AG04449 (cell line): Measurements from ENCODE around the gene CAPRIN2.
A peak's percentile ranks its signal among the peaks of the same experiment; 100 is the strongest.

Source experiments
- CTCF ChIA-PET: fragments of 350-600 bp; formaldehyde crosslinking; extraction: SDS; loops from one replicate; lab custom pipeline; 2021; ENCODE audit warnings: antibody characterized with exemption; lab: Yijun Ruan, JAX
- POLR2A ChIA-PET: fragments of 400-600, 350-600 bp; formaldehyde crosslinking; extraction: SDS; loops from one replicate; lab custom pipeline; 2020; ENCODE audit warnings: antibody characterized with exemption, inconsistent platforms; lab: Yijun Ruan, JAX
- DNase-seq: peaks from one replicate; pipeline ENCODE4 v3.0.0-alpha.2; 2010; ENCODE audit warnings: low read depth, low spot score
- H3K4me3 ChIP-seq: 2 replicates; pipeline ENCODE4 v1.5.1; 2011; ENCODE audit warnings: low read depth, mild to moderate bottlenecking, control low read depth, low read length
- TF ChIP-seq, protein P1 (sequence below): IDR thresholded peaks from one replicate; pipeline ENCODE4 v1.5.1; 2011; ENCODE audit warnings: mild to moderate bottlenecking, moderate library complexity, low read length, control low read depth, inconsistent platforms; ENCODE audit not compliant: insufficient read depth; ENCODE audit errors: missing control alignments

Gene CAPRIN2

DNA sequence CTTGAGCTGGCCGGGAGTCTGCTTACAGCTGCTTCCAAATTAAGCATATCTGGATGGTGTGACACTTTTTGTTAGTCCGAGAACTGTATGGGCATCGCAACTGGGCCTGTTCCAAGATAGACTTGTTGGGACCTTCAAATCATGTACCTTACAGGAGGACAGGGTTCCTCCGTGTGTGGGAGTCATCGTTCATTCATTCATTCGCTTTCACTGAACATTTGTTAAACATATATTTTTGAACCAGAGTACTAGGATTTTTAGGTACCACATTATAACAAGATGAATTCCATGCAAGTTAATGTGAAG is 58.7 kb downstream of the CAPRIN2 start:
- H3K4me3 ChIP-seq: peak overlapping the region; percentile 93
- ChIA-PET CTCF (interaction anchor here (0.7 to 2.6 kb wide), 9 partner anchors 11 to 112 kb away, joined by 3 to 13 read pairs (median 3); no protein-coding TSS in a partner anchor), POLR2A (interaction anchor here (0.7 to 2.3 kb wide), 3 partner anchors 23 to 100 kb away, joined by 3 to 24 read pairs (median 3); no protein-coding TSS in a partner anchor)
- no peak for DNase-seq
- TF ChIP-seq, protein P1, sequence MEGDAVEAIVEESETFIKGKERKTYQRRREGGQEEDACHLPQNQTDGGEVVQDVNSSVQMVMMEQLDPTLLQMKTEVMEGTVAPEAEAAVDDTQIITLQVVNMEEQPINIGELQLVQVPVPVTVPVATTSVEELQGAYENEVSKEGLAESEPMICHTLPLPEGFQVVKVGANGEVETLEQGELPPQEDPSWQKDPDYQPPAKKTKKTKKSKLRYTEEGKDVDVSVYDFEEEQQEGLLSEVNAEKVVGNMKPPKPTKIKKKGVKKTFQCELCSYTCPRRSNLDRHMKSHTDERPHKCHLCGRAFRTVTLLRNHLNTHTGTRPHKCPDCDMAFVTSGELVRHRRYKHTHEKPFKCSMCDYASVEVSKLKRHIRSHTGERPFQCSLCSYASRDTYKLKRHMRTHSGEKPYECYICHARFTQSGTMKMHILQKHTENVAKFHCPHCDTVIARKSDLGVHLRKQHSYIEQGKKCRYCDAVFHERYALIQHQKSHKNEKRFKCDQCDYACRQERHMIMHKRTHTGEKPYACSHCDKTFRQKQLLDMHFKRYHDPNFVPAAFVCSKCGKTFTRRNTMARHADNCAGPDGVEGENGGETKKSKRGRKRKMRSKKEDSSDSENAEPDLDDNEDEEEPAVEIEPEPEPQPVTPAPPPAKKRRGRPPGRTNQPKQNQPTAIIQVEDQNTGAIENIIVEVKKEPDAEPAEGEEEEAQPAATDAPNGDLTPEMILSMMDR: no peak

DNA sequence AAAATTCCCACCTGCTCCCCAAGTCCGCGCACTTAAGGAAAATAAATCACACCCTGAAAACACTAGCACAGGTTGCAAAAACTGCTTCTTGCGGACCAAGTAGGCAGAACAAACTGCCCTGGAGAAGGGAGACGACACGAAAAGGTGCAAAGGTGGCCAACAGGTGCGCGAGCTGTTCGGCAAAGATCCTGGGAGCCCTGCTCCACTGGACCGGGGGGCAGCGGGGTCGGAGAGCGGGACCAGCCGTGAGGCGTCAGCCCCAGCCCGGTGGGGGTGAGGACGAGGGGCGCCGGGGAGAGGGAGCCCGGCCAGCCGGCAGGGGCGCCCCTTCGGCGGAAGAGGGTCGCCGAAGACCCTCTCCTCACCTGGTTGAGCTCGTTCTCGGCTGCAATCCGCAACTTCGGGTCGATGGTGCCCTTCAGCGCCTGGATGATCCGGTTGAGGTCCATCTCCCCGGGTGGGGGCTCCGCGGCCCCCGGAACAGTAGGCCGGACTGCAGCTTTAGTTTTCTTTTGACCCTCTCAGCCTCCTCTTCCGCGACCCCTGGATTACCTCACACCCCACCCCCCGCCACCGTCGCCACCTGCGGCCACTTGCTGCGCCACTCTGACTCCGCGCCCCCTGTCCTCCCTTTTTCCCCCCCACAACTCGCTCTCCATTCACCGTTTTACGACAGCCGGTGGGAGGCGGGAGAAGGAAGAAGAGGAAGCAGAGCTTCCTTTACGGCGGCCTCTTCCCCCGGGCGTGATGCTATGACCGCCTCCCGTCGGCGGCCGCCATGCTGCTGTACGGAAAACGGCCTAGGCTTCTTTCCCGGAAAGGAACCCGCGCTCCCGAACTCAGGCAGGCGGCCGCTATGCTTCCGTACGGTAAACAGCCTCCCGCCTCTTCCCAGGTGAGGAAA is 59.3 kb downstream of the CAPRIN2 start, which contains the start of gene IPO8:
IPO8 (minus strand) TSS at position 671 of the 904 bp plus-strand sequence; CDS start at position 449, 222 bp downstream.
- ChIA-PET POLR2A (interaction anchor here (0.7 to 2.3 kb wide), 3 partner anchors 24 to 100 kb away, joined by 3 to 24 read pairs (median 3); no protein-coding TSS in a partner anchor), CTCF (interaction anchor here (0.7 to 2.6 kb wide), 11 partner anchors 10 to 112 kb away, joined by 3 to 13 read pairs (median 3); no protein-coding TSS in a partner anchor)
- TF ChIP-seq, protein P1: peak; percentile 55
- no peak for DNase-seq
- peak within 1 kb of the TSS; percentile 93 for H3K4me3 ChIP-seq

DNA sequence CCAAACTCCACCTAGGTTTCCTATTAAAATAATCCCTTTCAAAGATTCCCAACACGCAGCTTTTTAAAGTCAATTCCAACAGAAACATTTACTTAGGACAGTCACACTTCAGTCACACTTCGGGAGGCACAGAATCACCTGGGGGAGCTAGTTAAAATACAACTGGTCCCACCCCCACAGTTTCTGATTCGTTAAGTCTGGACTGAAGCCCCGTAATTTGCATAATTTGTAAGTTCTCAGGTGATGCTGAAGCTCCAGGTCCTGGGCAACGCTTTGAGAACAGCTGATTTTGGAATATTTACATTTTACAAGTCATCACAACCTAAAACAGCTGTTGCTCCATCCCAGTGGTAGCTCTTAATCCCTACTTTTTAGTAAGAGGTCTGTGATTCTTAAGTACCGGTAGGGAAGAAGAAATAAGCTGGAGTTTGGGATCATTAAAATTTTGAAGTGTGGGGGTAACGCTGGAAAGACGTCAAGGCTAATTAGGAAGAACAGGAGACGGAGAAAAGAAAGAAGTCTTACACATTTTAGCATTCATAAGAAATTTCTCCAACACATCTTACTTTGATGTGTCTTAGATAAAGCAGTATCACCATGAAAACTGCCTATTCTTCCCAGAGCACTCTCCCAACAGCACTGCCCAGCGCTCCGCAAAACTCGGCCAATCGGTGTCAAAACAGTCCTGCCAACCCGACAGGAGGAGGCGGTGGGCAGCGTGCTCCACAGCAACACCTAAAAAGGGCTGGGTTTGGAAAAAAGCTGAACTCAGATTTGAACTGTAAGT is 60.1 kb downstream of the CAPRIN2 start:
- TF ChIP-seq, protein P1: peak; percentile 7
- CTCF ChIA-PET: interaction anchor here (1.0 to 2.6 kb wide), 8 partner anchors 9 to 113 kb away, joined by 3 to 13 read pairs (median 3); no protein-coding TSS in a partner anchor
- POLR2A ChIA-PET: interaction anchor here (1.3 to 2.3 kb wide), 2 partner anchors 25 to 101 kb away, joined by 3 to 24 read pairs; no protein-coding TSS in a partner anchor

DNA sequence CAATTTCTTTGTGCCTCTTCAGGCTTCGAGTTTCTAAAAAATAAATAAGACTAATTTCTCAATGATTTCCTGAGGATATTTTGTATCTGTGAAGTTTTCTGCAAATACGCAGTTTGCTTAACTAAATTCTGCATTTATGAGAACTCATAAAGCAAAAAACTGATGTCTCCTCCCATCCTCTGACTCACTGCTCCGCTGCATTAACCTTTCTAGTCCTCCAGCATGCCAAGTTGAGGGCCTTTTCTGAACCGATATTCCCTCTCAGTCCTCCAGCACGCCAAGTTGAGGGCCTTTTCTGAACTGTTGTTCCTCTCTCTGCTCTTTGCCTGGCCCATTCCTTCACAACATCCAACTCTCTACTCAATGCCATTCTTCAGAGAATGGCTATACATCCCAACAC is 62.3 kb downstream of the CAPRIN2 start:
- ChIA-PET CTCF (interaction anchor here (1.1 kb wide), 1 partner anchor 115 kb away, joined by 4 read pairs; no protein-coding TSS in a partner anchor), POLR2A (no interaction called here)
- no peak overlapping the region for H3K4me3 ChIP-seq
- TF ChIP-seq, protein P1: no peak
- no peak for DNase-seq

More for the DNA sequence above, 60.1 kb downstream of the CAPRIN2 start:
- H3K4me3 ChIP-seq: peak overlapping the region; percentile 93
- no peak for DNase-seq

DNA sequence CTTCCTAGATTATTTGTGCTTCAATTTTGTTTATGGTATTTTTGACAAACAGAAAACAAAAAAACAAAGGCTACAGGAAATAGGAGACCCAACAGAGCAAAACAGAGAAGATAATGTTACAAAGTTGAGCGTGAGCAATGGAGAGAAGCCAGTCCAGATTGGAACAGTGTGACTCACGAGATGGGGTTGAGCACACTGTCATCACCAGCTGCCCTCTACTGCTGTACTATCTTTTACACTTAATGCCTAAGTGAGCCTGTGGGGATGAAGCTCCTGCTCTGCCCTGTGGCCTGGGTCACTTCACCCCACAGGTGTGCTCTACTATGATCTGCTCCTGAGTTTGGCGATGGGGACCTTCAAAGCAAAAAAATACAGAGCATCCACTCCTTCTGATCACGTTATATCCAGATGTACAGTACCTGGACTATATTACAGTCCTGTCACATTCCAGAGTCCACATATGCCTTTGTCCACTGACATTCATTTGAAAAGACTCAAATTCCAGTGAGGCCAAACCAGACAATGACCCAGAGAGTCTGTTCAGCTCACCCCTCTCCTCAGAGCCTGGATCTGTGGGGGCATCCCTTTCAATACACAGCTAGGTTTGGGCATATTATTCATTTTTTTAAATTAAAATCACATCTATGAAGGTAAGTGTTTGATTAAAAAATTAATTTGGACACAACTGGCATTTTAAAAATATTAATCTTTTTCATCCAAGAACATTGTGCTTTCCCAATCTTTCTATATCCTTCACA is 63.5 kb downstream of the CAPRIN2 start:
- no peak for DNase-seq
- TF ChIP-seq, protein P1: no peak
- H3K4me3 ChIP-seq: no peak overlapping the region
- ChIA-PET CTCF (interaction anchor here (1.3 kb wide), 1 partner anchor 62 kb away, joined by 4 read pairs; no protein-coding TSS in a partner anchor), POLR2A (interaction anchor here (1.3 kb wide), 1 partner anchor 105 kb away, joined by 6 read pairs; no protein-coding TSS in a partner anchor)
